Astrocyte of the hippocampus (primary cell): Measurements from ENCODE around the gene POLN.
A peak's percentile ranks its signal among the peaks of the same experiment; 100 is the strongest.
"Not testable (repeated sequence)": the region's sequence is repeated elsewhere in the genome, so short reads cannot be mapped to it uniquely, and the experiment has no call there.

ENCODE experiments used
- DNase-seq: peaks from one replicate; pipeline ENCODE4 v3.0.0; 2011; ENCODE audit warnings: low read depth, low spot score

Gene POLN

DNA sequence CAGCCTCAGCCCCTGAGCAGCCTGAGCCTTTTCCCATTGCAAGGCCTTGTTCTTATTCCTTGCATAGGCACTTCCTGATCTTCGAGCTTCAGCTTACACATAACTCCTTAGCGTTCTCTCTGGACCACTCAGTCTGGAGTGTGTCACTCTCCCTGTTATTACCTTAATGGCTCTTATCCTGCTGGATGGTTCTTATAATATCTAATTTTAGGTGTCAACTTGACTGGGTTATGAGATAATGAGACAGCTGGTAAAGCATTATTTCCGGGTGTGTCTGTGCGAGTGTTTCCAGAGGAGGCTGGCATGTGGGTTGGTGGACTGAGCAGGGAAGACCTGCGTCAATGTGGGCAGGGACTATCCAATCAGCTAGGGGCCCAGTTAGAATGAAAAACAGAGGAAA lies 75.7 kb downstream of the POLN start:
- DNase-seq: no peak

GRCh38 chr4:2165391-2165790 lies 76.5 kb downstream of the POLN start:
- DNase-seq: no peak

DNA sequence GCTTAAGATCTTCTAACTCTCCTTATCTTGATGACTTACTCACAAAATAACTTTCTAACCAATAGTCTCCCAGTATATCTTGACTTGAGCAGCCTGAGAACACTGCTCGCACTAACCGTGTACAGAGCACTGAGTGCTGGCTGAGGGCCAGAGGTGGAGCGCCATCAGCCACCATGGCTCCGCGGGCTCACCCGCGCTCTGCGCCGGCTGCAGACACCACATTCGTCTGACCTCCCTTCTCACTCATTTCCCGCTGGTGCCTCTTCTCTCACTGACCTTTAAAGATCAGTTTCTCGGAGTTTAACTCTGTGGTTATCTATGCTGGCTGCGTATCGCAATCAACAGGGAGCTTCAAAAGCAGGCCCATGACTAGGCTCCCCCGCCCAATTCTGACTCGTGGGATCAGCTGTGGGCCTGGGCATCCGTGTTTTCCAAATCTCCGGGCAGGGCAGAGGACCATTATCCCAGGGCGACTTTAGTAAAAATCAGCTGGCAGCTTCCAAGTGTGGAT lies 78.6 kb downstream of the POLN start:
- no peak for DNase-seq

GRCh38 chr4:2161092-2161703 lies 80.7 kb downstream of the POLN start:
- DNase-seq: not testable (repeated sequence)

DNA sequence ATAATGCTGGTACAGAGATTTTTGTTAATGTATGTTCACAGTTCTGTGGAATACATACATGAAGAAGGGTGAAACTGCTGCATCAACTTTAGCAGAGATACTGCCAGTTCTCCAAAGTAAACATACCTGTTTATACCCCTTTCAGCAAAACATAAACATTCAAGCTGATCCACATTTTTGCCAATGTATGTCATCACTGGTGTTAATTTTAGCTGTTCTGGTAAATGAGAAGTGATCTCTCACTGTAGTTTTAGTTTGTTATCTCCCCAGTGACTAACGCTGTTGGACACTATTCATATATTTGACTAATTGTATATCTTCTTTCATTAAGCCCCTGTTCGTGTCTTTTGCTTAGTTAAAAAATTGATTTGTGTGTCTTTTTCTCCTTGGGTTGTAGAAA lies 82.0 kb downstream of the POLN start:
- no peak for DNase-seq

GRCh38 chr4:2155246-2155645 lies 86.7 kb downstream of the POLN start:
- DNase-seq: no peak

- no peak for DNase-seq
Measured at GRCh38 chr4:2154215-2154740, 87.6 kb downstream of the POLN start.

GRCh38 chr4:2151544-2151943 lies 90.4 kb downstream of the POLN start:
- no peak for DNase-seq

- no peak for DNase-seq
Measured at GRCh38 chr4:2150076-2150475, 91.8 kb downstream of the POLN start.

GRCh38 chr4:2142630-2143427 lies 99.1 kb downstream of the POLN start:
- DNase-seq: peak; percentile 80

DNA sequence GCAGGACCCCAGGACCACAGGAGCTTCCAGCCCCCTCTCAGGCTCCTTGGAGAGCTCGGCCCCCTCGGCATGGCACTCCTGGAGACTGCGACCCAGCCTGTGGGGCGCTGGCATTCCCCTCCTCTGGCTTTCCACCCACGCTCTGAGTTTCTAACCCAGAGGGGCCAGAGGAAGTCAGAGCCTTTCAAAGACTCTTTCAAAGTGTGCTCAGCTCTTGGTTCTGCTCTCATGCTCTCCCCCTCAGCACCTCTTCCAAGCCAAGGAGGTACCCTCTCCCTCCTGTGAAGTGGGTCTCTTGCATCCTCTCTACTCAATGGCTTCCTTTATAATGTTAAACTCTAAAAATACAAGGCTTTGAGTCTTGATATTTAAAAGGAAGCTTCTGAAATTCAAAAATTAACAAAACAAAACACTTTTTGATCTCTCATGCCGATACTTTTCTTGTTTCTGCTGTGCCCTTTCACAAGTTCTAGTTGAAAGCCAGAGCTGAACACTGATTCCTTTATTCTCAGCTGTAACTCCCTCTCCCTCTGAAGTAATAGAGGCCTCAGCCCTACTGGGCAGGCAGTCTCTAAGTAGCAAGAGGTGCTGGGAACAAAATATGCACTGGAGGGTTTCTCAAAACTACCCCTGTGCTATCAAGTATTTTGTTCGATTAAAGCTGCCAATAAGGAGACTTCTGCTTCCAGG lies 100.0 kb downstream of the POLN start:
- DNase-seq: peak; percentile 63

DNA sequence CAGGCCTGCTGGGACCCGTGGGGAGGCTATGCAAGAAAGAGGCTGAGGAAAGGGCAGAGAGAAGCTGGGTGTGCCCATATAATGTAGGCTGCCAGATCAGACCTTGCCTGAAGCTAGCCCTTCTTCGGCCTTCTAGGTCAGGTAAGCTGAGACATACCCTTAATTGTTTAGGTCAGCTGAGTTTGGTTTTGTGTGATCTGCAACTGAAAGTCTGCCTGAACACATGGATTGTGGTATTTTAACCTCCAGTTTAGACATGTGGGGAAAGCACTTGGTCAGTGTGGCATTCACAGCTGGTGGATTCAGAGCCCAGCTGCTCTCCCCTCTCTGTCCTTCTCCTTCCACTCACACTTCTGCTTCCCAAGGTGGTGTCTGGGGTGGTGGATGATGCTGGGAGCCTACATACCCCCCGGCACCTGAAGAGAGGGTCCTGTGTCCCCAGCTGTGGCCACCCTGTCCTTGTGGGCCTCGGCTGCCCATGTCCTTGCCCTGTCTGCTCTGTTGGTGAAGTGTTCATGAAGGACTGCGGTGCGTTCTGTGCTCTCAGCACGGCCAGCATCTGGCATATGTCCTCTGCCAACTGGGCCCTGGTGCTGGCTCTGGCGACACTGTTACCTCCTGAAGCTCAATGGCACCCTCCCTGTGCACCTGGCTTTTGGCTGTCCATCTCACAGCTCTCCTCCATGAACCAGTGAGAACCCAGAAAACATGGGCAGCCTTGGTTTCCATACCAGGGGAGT lies 100.7 kb downstream of the POLN start:
- DNase-seq: no peak

DNA sequence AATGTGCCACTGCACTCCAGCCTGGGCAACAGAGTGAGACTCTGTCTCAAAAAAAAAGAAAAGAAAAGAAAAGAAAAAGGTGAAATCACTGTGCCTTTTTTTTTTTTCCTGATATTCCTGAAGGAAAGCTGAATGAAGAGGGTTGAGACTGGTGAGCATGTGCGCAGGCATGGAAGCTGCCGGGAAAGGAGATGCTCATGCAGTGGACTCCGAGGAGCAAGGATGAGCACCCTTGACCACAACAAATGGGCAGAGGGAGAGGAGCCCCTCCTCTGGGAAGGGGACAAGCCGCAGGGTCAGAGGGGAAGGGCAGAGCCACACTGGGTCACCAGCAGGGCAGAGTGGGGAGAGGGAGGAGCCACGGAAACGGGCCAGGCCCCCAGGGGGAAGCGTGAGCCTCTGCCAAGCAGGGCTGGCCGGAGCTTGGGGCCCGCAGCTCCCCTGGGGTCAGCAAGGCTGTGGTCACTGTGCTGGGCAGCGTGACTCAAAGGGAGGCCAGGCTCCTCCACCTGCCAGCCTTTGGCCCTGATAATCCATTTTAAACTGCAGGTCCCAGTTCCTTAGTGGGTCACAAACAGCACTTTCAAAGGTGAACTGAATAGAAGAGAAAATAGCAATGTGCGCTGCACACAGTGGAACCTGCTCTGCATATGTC lies 102.9 kb downstream of the POLN start:
- DNase-seq: no peak

- DNase-seq: no peak
Measured at GRCh38 chr4:2136726-2137125, 105.2 kb downstream of the POLN start.

DNA sequence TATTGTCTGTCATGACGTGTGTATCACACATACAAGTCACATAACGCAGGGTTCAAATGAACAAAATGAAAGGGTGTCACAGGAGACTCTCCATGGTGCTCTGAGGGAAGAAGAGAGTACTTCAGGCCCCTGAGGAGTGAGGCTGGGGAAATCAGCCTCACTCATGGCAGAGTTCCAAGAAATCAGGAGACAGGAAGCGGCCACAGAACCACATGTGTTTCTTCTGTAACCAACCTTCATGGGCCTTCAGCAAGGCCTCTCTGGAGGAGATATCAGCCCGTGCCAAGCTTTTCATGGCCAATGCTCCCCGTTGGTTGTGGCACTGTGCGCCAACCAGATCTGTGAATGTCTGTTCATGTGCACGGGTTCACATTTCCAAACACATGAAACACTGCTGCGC lies 106.8 kb downstream of the POLN start:
- peak; percentile 50 for DNase-seq

DNA sequence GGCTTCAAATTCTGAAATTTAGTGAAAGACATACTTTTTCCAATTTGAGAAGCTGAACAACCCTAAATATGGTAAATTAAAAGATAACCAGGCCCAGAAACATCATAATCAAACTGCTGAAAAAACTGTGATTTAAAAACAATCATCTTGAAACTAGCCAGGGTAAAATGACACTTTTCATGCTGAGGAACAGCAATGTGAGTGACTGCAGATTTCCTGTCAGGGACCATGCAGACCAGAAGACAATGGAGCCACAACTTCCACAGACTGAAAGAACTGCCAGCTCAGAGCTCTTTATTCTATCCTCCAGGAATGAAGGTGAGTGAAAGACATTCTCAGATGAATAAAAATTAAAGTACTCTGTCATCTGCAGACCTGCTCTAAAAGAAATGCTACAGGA lies 109.5 kb downstream of the POLN start:
- no peak for DNase-seq

GRCh38 chr4:2127609-2128332 lies 114.2 kb downstream of the POLN start:
- no peak for DNase-seq

GRCh38 chr4:2126309-2127043 lies 115.4 kb downstream of the POLN start:
- DNase-seq: no peak

- DNase-seq: no peak
Measured at GRCh38 chr4:2125831-2126230, 116.1 kb downstream of the POLN start.

DNA sequence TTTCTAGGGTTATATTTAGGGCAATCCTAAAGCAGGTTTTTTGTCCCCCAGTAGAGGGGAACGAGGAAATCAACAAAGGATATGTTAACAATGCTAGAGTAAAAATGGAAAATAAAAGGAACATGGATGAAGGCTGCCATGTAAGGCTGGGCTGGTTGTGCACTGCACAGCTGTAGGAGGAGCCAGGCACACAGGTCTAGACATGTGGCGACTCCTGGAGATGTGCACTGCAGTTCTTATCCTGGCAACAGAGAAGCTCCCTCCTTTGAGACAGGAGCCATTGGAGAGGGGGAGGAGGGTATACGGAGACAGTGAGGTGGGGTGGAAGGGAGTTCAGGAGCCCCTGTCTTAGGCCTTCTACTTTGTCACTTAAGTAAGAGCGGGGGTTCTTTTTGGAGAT lies 116.9 kb downstream of the POLN start:
- DNase-seq: no peak
